Loucy (cell line): ENCODE results near the gene TRAPPC6A.

ENCODE experiments used
- H2AFZ ChIP-seq: fragments of 200-600 bp; sonication (generic); 2 replicates; pipeline ENCODE4 v1.6.0; 2016; ENCODE audit warnings: antibody characterized with exemption, mild to moderate bottlenecking, low read length, moderate library complexity
- H3F3A ChIP-seq: fragments of 200-600 bp; 2 replicates; pipeline ENCODE4 v1.6.0; 2016; ENCODE audit warnings: antibody characterized with exemption, low read depth, mild to moderate bottlenecking
- H3K27me3 ChIP-seq: fragments of 200-600 bp; sonication (generic); 2 replicates; pipeline ENCODE4 v1.6.1; 2014; ENCODE audit warnings: low read length, mild to moderate bottlenecking; ENCODE audit not compliant: insufficient read depth, poor library complexity, severe bottlenecking
- H3K36me3 ChIP-seq: fragments of 200-600 bp; sonication (generic); 2 replicates; pipeline ENCODE4 v1.6.1; 2016; ENCODE audit warnings: low read length; ENCODE audit not compliant: insufficient read depth
- H3K4me1 ChIP-seq: fragments of 200-600 bp; sonication (generic); 2 replicates; pipeline ENCODE4 v1.5.1; 2014; ENCODE audit warnings: low read length, mild to moderate bottlenecking; ENCODE audit not compliant: insufficient read depth, poor library complexity, severe bottlenecking
- H3K4me2 ChIP-seq: fragments of 200-600 bp; sonication (generic); 2 replicates; pipeline ENCODE4 v1.6.0; 2014; ENCODE audit warnings: antibody characterized with exemption, low read length, low read depth, mild to moderate bottlenecking; ENCODE audit not compliant: poor library complexity, severe bottlenecking
- H3K4me3 ChIP-seq: fragments of 200-600 bp; sonication (generic); 2 replicates; pipeline ENCODE4 v1.5.1; 2014; ENCODE audit warnings: low read length, mild to moderate bottlenecking, mixed read lengths; ENCODE audit not compliant: poor library complexity, severe bottlenecking
- H3K79me2 ChIP-seq: fragments of 200-600 bp; sonication (generic); 2 replicates; pipeline ENCODE4 v1.6.1; 2014; ENCODE audit warnings: low read length; ENCODE audit not compliant: insufficient read depth
- H3K9ac ChIP-seq: fragments of 200-600 bp; sonication (generic); 2 replicates; pipeline ENCODE4 v1.6.0; 2014; ENCODE audit warnings: mild to moderate bottlenecking, low read depth, low read length, moderate library complexity; ENCODE audit not compliant: poor library complexity, severe bottlenecking
- H3K9me2 ChIP-seq: fragments of 200-600 bp; sonication (generic); replicated peaks from 2 replicates; pipeline ENCODE4 v1.6.1; 2016; ENCODE audit warnings: low read depth, low read length, mixed read lengths
- H3K9me3 ChIP-seq: fragments of 200-600 bp; sonication (generic); 2 replicates; pipeline ENCODE4 v1.6.1; 2014; ENCODE audit warnings: mild to moderate bottlenecking, antibody characterized with exemption, low read length, low read depth; ENCODE audit not compliant: insufficient read depth
- H4K20me1 ChIP-seq: fragments of 200-600 bp; sonication (generic); 2 replicates; pipeline ENCODE4 v1.6.0; 2014; ENCODE audit warnings: antibody characterized with exemption, low read length, mild to moderate bottlenecking; ENCODE audit not compliant: insufficient read depth, poor library complexity, severe bottlenecking
- CTCF ChIP-seq: fragments of 200-600 bp; sonication (generic); conservative IDR thresholded peaks from 2 replicates; pipeline ENCODE4 v1.5.1; 2014; ENCODE audit warnings: mild to moderate bottlenecking, antibody characterized with exemption, low read length
- EZH2phosphoT487 ChIP-seq: fragments of 200-600 bp; IDR thresholded peaks from 2 replicates; pipeline ENCODE4 v1.6.1; 2018; ENCODE audit warnings: antibody characterized with exemption, mild to moderate bottlenecking, moderate library complexity, borderline replicate concordance

Gene TRAPPC6A

DNA sequence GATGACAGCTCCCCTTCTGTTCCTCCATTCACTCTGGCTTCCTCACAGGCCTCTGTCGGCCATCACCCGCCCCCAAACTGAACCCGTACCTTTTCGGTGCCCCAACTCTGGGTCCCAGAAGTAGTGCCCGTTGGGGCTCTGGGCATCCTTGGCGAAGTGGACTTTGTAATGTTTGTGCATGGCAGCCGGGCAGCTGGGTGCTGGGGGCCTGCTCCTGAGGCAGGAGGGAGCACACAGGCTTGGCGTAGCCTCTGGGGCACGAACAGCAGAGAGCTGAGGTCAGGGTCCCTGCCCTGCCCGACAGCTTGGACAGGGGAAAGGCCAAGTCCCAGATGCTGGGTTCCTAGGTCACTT is 18.1 kb downstream of the TRAPPC6A start:
- H3K4me2 ChIP-seq, result no peak overlapping the region
- H3K9me3 ChIP-seq, result no peaks in the 10 kb centered on the region
- no peaks in the 10 kb centered on the region for H4K20me1 ChIP-seq
- H3K4me3 ChIP-seq, result no peak overlapping the region
- no peaks in the 10 kb centered on the region for H3K27me3 ChIP-seq
- no peaks in the 10 kb centered on the region for H3K4me1 ChIP-seq
- no peaks in the 10 kb centered on the region for H3K36me3 ChIP-seq
- no peak overlapping the region for H2AFZ ChIP-seq
- H3K9me2 ChIP-seq, result no peaks in the 10 kb centered on the region
- H3F3A ChIP-seq, result no peaks in the 10 kb centered on the region
- H3K79me2 ChIP-seq, result no peaks in the 10 kb centered on the region
- H3K9ac ChIP-seq, result no peak overlapping the region
- TF ChIP-seq CTCF (no peak), EZH2phosphoT487 (no peak)

DNA sequence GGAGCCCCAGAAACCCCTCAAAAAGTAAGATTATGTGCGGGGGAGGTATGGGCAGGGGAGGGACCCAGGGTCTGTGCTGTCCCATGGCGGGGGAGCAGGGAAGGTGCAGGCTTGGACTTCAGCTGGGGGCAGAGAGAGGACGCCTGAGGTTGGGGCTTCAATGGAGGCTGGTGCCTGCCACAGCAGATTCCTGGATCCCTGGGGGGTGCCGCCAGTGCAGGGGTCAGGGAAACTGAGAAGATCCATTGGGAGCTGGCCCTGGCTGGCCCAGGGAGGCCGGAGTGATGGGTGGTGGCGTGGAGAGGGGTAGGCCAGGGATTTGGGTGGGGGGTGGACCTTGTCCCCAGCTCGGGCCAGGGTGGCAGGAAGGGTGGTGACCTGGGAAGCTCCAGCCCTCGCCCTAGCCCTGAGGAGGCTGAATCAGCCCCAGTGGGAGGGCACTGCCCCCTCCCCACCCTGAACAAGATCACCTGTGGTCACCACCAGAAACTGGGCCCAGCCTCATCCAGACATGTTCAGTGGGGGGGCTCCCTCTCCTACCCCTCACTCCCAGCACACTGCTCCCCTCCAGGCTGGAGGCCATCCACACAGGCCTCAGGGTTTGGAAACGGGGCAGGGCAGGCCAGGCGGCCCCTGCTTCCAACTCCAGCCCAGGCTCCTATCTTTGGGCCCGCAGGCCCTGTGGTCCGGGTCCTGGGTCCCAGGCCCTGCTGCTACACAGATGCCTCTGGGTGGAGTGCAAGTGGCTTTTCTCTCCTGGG is 18.6 kb downstream of the TRAPPC6A start:
- H3K9ac ChIP-seq, result no peak overlapping the region
- H2AFZ ChIP-seq, result no peak overlapping the region
- no peak for TF ChIP-seq EZH2phosphoT487
- no peak for TF ChIP-seq CTCF
- H3K4me1 ChIP-seq, result no peaks in the 10 kb centered on the region
- no peaks in the 10 kb centered on the region for H3K9me2 ChIP-seq
- H3K9me3 ChIP-seq, result no peaks in the 10 kb centered on the region
- no peaks in the 10 kb centered on the region for H3K36me3 ChIP-seq
- no peaks in the 10 kb centered on the region for H3K79me2 ChIP-seq
- H3F3A ChIP-seq, result no peaks in the 10 kb centered on the region
- H3K4me2 ChIP-seq, result no peak overlapping the region
- no peaks in the 10 kb centered on the region for H3K27me3 ChIP-seq
- no peak overlapping the region for H3K4me3 ChIP-seq
- no peaks in the 10 kb centered on the region for H4K20me1 ChIP-seq

GRCh38 chr19:45158503-45159209 is 19.4 kb downstream of the TRAPPC6A start:
- H3K9ac ChIP-seq, result no peak overlapping the region
- H3F3A ChIP-seq, result no peaks in the 10 kb centered on the region
- H4K20me1 ChIP-seq, result no peaks in the 10 kb centered on the region
- H3K9me3 ChIP-seq, result no peaks in the 10 kb centered on the region
- TF ChIP-seq EZH2phosphoT487 (no peak), CTCF (no peak)
- H3K79me2 ChIP-seq, result no peaks in the 10 kb centered on the region
- no peaks in the 10 kb centered on the region for H3K9me2 ChIP-seq
- H2AFZ ChIP-seq, result no peak overlapping the region
- H3K4me1 ChIP-seq, result no peaks in the 10 kb centered on the region
- no peaks in the 10 kb centered on the region for H3K27me3 ChIP-seq
- no peak overlapping the region for H3K4me3 ChIP-seq
- no peaks in the 10 kb centered on the region for H3K36me3 ChIP-seq
- H3K4me2 ChIP-seq, result no peak overlapping the region
